ENCODE measurements around the gene SNX6. TPM values are rescaled to one million over a fixed set of nuclear protein-coding genes. Genes with fewer than 3 reads are reported as not detected.

The SNX6 gene
- total RNA-seq, 1 experiment from 2014 or later = 69.3 TPM

DNA sequence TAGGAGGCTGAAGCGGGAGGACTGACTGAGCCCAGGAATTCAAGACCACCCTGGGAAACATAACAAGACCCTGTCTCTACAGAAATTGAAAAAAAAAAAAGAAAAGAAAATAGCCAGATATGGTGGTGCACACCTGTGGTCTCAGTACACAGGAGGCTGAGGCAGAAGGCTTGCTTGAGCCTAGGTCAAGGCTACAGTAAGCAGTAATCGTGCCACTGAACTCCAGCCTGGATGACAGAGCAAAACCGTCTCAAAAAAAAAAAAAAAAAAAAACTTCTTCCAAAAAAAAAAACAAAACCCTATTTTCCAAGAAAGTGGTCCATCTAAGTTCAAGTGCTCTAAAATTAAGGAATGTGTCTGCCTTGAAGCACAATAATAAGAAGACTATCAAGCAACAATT is 19.8 kb downstream of the SNX6 start:
- Histone ChIP-seq H3K23me2 (ENCODE audit: insufficient read length, low read depth, low read length, poor library complexity, severe bottlenecking) (no peaks in the 10 kb centered on the region), H3K27me3 (ENCODE audit: insufficient read depth, low read length) (no peaks in the 10 kb centered on the region), H2BK15ac (ENCODE audit: low read depth, low read length) (no peak overlapping the region), H3K4me2 (ENCODE audit: insufficient read depth, insufficient read length, low read length) (no peak overlapping the region), H3K4ac (ENCODE audit: low read depth, low read length) (no peak overlapping the region), H3K79me2 (ENCODE audit: insufficient read depth, low read length) (no peaks in the 10 kb centered on the region), H3K14ac (ENCODE audit: insufficient read depth, low read length) (no peak overlapping the region), H4K20me1 (ENCODE audit: control insufficient read depth, insufficient read depth, insufficient read length) (no peaks in the 10 kb centered on the region), H2BK120ac (ENCODE audit: low read depth, low read length, poor library complexity, severe bottlenecking) (no peak overlapping the region), H4K5ac (ENCODE audit: insufficient read length, low read depth, low read length) (no peak overlapping the region), H3K9ac (ENCODE audit: extremely low read depth, insufficient read length, low read length) (no peak overlapping the region), H3K79me1 (ENCODE audit: insufficient read depth, low read depth, low read length, poor library complexity, severe bottlenecking) (no peaks in the 10 kb centered on the region), H4K91ac (ENCODE audit: insufficient read length, low read depth, low read length) (no peak overlapping the region), H3T11ph (ENCODE audit: low read length) (no peak overlapping the region), H3K23ac (ENCODE audit: insufficient read length, low read depth, low read length) (no peak overlapping the region), H2AFZ (ENCODE audit: low read length) (no peak overlapping the region), H3K18ac (ENCODE audit: insufficient read length, low read depth, low read length) (no peak overlapping the region), H3K56ac (ENCODE audit: insufficient read length, low read depth, low read length) (no peak overlapping the region), H3K4me1 (ENCODE audit: insufficient read depth, low read length) (no peaks in the 10 kb centered on the region), H2BK20ac (ENCODE audit: low read depth, low read length, poor library complexity, severe bottlenecking) (no peak overlapping the region), H3K27ac (ENCODE audit: insufficient read length, low read depth, low read length) (no peak overlapping the region), H2BK12ac (ENCODE audit: insufficient read length, low read depth, low read length) (no peak overlapping the region), H2BK5ac (ENCODE audit: insufficient read length, low read length) (no peak overlapping the region), H3K9me3 (ENCODE audit: control insufficient read depth, low read depth, low read length) (no peaks in the 10 kb centered on the region), H2AK5ac (ENCODE audit: insufficient read length, low read length) (no peak overlapping the region), H4K8ac (replicated peaks; ENCODE audit: insufficient read length, low read depth, low read length) (no peak overlapping the region)
- no peak overlapping the region for H3K4me3 Mint-ChIP-seq
- H3K9me3 Mint-ChIP-seq = no peaks in the 10 kb centered on the region
- H3K27ac Mint-ChIP-seq = no peak overlapping the region
- TF ChIP-seq, protein P1, sequence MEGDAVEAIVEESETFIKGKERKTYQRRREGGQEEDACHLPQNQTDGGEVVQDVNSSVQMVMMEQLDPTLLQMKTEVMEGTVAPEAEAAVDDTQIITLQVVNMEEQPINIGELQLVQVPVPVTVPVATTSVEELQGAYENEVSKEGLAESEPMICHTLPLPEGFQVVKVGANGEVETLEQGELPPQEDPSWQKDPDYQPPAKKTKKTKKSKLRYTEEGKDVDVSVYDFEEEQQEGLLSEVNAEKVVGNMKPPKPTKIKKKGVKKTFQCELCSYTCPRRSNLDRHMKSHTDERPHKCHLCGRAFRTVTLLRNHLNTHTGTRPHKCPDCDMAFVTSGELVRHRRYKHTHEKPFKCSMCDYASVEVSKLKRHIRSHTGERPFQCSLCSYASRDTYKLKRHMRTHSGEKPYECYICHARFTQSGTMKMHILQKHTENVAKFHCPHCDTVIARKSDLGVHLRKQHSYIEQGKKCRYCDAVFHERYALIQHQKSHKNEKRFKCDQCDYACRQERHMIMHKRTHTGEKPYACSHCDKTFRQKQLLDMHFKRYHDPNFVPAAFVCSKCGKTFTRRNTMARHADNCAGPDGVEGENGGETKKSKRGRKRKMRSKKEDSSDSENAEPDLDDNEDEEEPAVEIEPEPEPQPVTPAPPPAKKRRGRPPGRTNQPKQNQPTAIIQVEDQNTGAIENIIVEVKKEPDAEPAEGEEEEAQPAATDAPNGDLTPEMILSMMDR (conservative IDR thresholded peaks at IDR 0.05) = no peak
- H3K36me3 Mint-ChIP-seq (ENCODE audit: insufficient read depth in 1 of 3, low read depth in 3 of 3) = peaks cover 22 to 39% (median 32%) of the 10 kb centered on the region in 3 experiments; a peak in 6 of 7 replicates
- no peaks in the 10 kb centered on the region; the same call in 1 of the 2 replicates for H3K27me3 Mint-ChIP-seq (ENCODE audit: low read depth)
- H3K4me1 Mint-ChIP-seq = no peaks in the 10 kb centered on the region
- no peak for DNase-seq
- WGBS (ENCODE audit: extremely low coverage, insufficient read length, low lambda C conversion rate) = no CpG with 5 or more reads among the region's 3 CpGs

Data from H9 (cell line).